Measurements from ENCODE around the gene ITGA7. TPM values are rescaled to one million over a fixed set of nuclear protein-coding genes. Genes with fewer than 3 reads are reported as not detected.

ITGA7 gene
- total RNA-seq, 1 donor from 2014 or later, result 7.7 TPM

DNA sequence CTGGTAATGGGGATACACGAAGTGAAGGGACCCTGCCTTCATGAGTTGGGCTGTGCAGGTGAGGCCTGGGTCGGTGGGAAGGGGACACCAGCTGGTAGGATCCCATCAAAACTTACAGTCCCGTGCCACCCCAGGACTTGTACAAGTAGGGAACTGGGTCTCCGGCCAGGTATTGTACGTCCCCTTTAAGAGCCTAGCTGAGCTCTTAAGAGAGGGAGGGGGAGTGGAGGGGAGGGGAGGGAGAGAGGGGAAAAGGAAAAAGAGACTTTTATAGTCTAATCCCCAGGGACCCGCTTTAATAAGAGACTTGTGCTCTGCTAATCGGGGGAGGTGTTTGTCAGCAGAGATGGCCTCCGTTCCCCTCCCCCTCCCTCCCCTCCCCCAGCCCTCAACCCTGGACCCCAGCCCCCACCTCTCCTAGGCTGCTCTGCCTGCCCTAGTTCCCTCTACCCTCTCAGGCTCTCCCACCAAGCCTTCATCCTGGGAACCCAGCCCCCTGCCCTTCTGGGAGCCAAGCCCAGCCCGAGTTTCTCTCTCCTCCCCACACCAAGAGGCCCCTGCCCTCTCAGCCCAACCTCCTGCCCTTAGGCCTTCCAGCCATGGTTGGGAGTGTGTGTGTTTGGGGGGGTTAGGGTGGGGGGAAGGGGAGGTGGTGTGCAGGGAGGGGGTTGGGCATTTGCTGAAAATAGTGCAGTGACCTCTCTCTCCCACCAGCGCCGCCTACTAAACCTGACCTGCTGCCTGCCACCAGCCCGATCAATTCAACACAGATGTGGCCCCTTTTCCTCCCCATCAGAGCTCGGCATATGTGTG is 37.9 kb upstream of the ITGA7 start:
- no peak for DNase-seq (ENCODE audit: low read depth)
- TF ChIP-seq CTCF (conservative IDR thresholded peaks at IDR 0.05; ENCODE audit: low read depth, low read length), result no peak
- no peak overlapping the region for H3K4me3 ChIP-seq (ENCODE audit: low read depth, low read length)

DNA sequence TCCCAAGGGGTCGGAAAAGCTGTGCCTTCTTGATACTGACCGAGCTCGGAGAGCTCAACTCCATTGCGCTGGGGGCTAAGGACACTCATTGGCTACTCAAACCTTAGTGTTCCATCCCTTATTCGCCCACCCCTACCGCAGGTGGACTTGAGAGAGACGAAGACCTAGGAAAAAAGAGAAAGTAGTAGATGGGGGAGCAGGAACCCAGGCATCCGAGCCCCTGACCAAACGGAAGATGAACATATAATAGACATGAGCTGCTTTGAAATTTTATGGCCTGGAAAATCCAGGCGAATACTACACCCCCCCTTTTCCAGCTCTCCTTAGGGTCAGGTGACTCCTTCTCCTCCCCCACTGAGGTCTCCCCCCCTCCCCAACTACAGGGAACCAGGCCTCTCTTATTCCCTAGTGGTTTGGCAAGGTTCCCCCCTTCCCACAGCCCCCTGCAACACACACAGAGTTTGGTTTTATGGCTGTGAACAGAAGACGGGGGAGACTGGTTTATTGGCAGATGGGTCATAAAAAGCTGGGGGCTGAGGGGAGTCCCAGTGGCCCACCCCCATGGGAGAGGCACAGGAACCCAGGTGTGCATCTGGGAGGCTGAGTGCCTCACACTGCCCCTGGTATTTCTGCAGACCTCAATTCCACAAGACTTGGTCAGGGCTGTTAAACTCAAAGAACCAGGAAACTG is 36.8 kb upstream of the ITGA7 start:
- no peak for DNase-seq (ENCODE audit: low read depth)
- peak overlapping the region; percentile 64 for H3K4me3 ChIP-seq (ENCODE audit: low read depth, low read length)
- TF ChIP-seq CTCF (conservative IDR thresholded peaks at IDR 0.05; ENCODE audit: low read depth, low read length), result no peak

GRCh38 chr12:55743406-55744339 is 36.0 kb upstream of the ITGA7 start:
- H3K4me3 ChIP-seq (ENCODE audit: low read depth, low read length), result peak overlapping the region; percentile 64
- DNase-seq (ENCODE audit: low read depth), result no peak
- TF ChIP-seq CTCF (conservative IDR thresholded peaks at IDR 0.05; ENCODE audit: low read depth, low read length), result no peak

DNA sequence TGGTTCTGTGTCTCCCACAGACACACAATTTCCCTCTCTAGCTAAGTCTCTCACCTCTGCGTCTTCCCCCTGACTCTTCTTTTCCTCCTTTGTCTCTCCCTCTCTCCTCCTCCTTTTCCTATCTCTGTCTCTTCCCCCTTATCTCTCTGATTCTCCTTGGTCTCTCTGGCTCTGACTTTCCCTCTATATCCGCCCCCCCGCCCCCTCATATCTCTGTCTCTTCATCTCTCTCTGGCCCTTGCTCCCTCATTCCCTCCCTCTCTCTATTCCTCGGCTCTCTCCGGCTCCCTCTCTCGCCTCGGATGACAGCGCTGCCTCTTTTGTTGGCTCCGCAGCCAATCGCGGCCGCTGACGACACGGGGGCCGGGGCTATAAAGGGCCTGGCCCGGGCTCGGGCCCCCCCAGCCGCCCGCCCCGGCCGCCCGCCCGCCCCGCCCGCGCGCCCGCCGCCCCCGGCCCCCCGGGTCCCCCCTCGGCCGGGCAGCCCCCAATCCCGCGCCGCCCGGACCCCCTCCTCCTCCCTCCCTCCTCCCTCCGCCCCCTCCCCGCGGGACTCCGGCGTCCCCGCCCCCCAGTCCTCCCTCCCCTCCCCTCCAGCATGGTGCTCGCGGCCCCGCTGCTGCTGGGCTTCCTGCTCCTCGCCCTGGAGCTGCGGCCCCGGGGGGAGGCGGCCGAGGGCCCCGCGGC is 35.2 kb upstream of the ITGA7 start, which contains the start of gene GDF11:
Gene GDF11 (plus strand): TSS at position 404 of the 687 bp plus-strand sequence. CDS start 195 bp downstream, at position 599.
- peak within 1 kb of the TSS; percentile 64 for H3K4me3 ChIP-seq (ENCODE audit: low read depth, low read length)
- no peak for DNase-seq (ENCODE audit: low read depth)
- TF ChIP-seq CTCF (conservative IDR thresholded peaks at IDR 0.05; ENCODE audit: low read depth, low read length), result no peak

DNA sequence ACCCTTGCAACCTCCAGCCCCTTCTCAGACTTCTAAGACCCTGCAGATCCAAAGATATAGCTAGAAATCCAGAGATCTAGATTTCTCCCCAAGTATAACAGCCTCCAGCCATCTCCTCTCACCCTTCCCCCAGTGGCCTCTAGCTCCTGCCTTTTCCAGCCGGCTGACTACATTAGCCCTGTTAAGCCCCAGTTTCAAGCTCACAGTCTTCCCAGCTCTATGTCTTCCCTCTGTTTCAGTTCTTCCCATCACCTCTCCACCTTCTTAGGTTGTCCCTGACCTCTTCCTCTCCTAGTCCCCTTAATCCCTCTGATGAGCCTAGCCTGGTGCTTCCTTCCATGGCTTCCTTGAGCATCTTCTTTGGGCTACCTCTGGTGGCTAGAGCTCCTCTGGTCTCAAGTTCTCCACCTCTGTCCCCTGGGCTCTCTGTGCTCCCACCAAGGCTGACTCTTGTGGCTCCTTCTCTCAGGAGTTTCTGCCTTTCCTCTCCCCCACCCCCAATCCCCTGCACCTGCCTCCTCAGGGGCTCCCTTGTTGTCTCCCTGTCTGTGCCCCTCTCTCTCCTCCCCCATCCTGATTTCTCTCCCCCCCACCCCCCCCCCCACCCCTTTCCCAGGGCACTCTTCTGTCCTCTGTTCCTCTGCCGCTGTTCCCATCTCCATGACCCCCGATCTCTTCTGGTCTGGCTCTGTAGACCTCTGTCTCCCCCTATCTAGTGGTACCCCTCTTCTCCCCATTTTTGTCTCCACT is 34.4 kb upstream of the ITGA7 start:
- H3K4me3 ChIP-seq (ENCODE audit: low read depth, low read length), result peak overlapping the region; percentile 47
- no peak for DNase-seq (ENCODE audit: low read depth)
- TF ChIP-seq CTCF (conservative IDR thresholded peaks at IDR 0.05; ENCODE audit: low read depth, low read length), result no peak

GRCh38 chr12:55739025-55739378 is 31.3 kb upstream of the ITGA7 start:
- peak overlapping the region; percentile 61 for H3K4me3 ChIP-seq (ENCODE audit: low read depth, low read length)
- TF ChIP-seq CTCF (conservative IDR thresholded peaks at IDR 0.05; ENCODE audit: low read depth, low read length), result no peak
- DNase-seq (ENCODE audit: low read depth), result no peak

Measured in epithelial cell of proximal tubule (primary cell).